Skeletal muscle tissue (tissue), 4 donors: ENCODE measurements around the gene VAV3. TPM values are rescaled to one million over a fixed set of nuclear protein-coding genes. Genes with fewer than 3 reads are reported as not detected.
"Not testable (repeated sequence)": the region's sequence is repeated elsewhere in the genome, so short reads cannot be mapped to it uniquely, and the experiment has no call there.

Experiments used
- H3K27ac ChIP-seq: one replicate; pipeline ENCODE4 v1.7.0; 2013; ENCODE audit warnings: mild to moderate bottlenecking, low read depth, low read length, inconsistent platforms
- H3K27me3 ChIP-seq, 3 donors: one replicate each; pipeline ENCODE4 v1.7.0; 2013; ENCODE audit warnings: low read length in 3 of 3; ENCODE audit not compliant: control insufficient read depth in 3 of 3, insufficient read depth in 3 of 3
- H3K36me3 ChIP-seq, 3 donors: one replicate each; pipeline ENCODE4 v1.7.0; 2013; ENCODE audit warnings: low read length in 3 of 3; ENCODE audit not compliant: control insufficient read depth in 3 of 3, insufficient read depth in 3 of 3
- H3K4me1 ChIP-seq, 3 donors: one replicate each; pipeline ENCODE4 v1.7.0; 2013; ENCODE audit warnings: low read length in 3 of 3, mild to moderate bottlenecking in 3 of 3; ENCODE audit not compliant: control insufficient read depth in 3 of 3, insufficient read depth in 3 of 3
- H3K4me3 ChIP-seq, 3 donors: one replicate each; pipeline ENCODE4 v1.7.0; 2013; ENCODE audit warnings: low read length in 3 of 3
- H3K9ac ChIP-seq, 3 donors: one replicate each; pipeline ENCODE4 v1.7.0; 2013; ENCODE audit warnings: low read length in 3 of 3, mild to moderate bottlenecking in 3 of 3, moderate library complexity in 2 of 3, low read depth in 1 of 3
- H3K9me3 ChIP-seq, 3 donors: one replicate each; pipeline ENCODE4 v1.7.0; 2013; ENCODE audit warnings: low read length in 3 of 3; ENCODE audit not compliant: control insufficient read depth in 3 of 3
- total RNA-seq: library from RNA; depleted of rRNA; stranded (reverse); fragments of >200 nt; gene quantifications from one replicate; pipeline ENCODE4 v1.2.3, GENCODE V29; 2014
- donor health status: Osteomylitis.

The VAV3 gene
- total RNA-seq, 1 donor from 2014 or later = 11.0 TPM

GRCh38 chr1:107739651-107740050 is 225.3 kb downstream of the VAV3 start:
- H3K36me3 ChIP-seq = no peaks in the 10 kb centered on the region
- no peaks in the 10 kb centered on the region for H3K4me1 ChIP-seq
- H3K27me3 ChIP-seq = no peaks in the 10 kb centered on the region
- peak overlapping the region; percentile 19 for H3K27ac ChIP-seq
- no peak overlapping the region for H3K4me3 ChIP-seq
- no peaks in the 10 kb centered on the region for H3K9me3 ChIP-seq
- H3K9ac ChIP-seq = no peak overlapping the region

DNA sequence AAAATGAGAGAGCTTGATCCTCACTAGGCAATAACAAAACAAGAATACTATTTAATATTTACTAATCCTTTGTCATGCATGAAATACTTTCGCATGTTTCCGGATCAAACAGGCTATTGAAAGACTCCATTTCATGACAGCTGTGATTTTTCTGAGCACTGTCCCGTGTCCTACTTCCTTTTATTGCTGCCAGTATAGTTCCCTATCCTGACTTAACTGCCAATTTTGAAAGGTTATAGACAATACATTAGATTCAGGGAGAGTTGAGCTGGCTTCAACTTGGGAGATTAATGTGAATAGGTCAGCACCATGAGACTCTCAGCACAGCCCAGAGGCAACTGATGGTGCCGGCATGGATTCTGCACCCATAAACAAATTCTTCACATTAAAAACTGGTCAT is 225.8 kb downstream of the VAV3 start:
- Histone ChIP-seq H3K4me3 (no peak overlapping the region), H3K4me1 (no peaks in the 10 kb centered on the region), H3K27me3 (no peaks in the 10 kb centered on the region), H3K9ac (no peak overlapping the region), H3K9me3 (no peaks in the 10 kb centered on the region), H3K36me3 (no peaks in the 10 kb centered on the region), H3K27ac (peak overlapping the region; percentile 19)

DNA sequence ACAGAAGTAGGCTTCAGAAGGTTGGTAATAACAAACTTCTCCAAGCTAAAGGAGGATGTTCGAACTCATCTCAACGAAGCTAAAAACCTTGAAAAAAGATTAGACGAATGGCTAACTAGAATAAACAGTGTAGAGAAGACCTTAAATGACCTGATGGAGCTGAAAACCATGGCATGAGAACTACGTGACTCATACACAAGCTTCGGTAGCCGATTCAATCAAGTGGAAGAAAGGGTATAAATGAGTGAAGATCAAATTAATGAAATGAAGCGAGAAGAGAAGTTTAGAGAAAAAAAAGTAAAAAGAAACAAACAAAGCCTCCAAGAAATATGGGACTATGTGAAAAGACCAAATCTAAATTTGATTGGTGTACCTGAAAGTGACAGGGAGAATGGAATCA is 231.6 kb downstream of the VAV3 start:
- H3K36me3 ChIP-seq, H3K9ac ChIP-seq, H3K4me3 ChIP-seq, H3K27me3 ChIP-seq, H3K9me3 ChIP-seq, H3K27ac ChIP-seq, H3K4me1 ChIP-seq: not testable (repeated sequence)

DNA sequence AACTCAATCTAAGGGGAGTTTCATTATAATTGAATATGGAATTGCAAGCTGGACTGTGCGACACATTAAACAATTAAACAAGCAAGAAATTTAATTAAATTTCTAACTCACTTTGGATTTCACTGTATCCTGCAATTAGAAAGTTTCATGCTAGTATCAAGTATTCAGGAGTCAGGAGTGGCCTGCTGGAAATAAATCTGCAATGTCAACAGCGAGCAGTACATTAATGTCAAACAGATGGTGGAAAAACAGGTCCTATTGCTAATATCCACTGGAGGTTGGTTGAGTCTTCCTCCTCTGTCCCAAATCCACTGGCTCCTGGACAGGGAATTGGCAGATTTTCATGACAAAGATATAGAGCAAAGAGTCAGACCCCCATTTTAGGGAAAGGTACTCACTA is 237.1 kb downstream of the VAV3 start:
- H3K4me3 ChIP-seq = no peak overlapping the region
- no peaks in the 10 kb centered on the region for H3K4me1 ChIP-seq
- H3K36me3 ChIP-seq = no peaks in the 10 kb centered on the region
- no peaks in the 10 kb centered on the region for H3K9me3 ChIP-seq
- no peaks in the 10 kb centered on the region for H3K27me3 ChIP-seq
- no peak overlapping the region for H3K27ac ChIP-seq
- no peak overlapping the region for H3K9ac ChIP-seq

DNA sequence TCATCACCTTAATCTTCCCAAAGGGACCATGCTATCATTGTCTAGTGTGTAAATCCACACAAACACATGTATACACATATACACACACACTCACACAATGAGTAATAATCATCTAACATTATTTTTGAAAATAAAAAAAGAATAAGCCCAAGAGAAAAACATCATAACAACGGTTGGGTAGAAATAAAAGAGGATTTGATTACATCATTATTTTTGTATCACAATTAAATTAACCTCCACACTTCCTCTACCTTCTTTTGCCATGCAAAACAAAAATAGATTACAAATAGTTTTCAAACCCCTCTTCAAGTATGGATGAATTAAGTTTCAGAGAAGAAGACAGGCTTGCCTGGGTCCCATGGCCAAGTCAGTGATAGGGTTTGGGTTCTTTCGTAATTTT is 238.1 kb downstream of the VAV3 start:
- Histone ChIP-seq H3K9ac (no peak overlapping the region), H3K4me3 (no peak overlapping the region), H3K36me3 (no peaks in the 10 kb centered on the region), H3K27me3 (no peaks in the 10 kb centered on the region), H3K4me1 (no peaks in the 10 kb centered on the region), H3K9me3 (no peaks in the 10 kb centered on the region), H3K27ac (no peak overlapping the region)

DNA sequence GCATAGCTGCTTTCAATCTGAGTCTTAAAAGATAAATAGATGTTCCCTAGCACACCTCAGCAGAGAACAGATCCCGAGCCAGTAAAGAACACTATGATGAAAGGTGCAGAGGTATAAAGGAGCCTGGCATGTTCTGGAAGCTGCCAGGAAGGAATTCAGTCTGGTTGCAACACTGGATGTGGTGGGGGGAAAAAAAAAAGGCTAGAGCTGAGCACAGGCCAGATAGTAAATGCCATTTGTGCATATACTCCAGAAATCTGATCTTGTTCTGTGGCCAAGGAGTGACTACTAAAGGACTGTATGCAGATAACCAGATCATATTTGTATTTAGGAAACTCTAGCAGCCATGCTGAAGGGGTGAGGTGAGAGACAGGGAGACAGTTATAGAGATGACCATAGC is 240.3 kb downstream of the VAV3 start:
- Histone ChIP-seq H3K27ac (no peak overlapping the region), H3K4me1 (no peaks in the 10 kb centered on the region), H3K27me3 (no peaks in the 10 kb centered on the region), H3K4me3 (no peak overlapping the region), H3K9me3 (no peaks in the 10 kb centered on the region), H3K36me3 (no peaks in the 10 kb centered on the region), H3K9ac (no peak overlapping the region)

DNA sequence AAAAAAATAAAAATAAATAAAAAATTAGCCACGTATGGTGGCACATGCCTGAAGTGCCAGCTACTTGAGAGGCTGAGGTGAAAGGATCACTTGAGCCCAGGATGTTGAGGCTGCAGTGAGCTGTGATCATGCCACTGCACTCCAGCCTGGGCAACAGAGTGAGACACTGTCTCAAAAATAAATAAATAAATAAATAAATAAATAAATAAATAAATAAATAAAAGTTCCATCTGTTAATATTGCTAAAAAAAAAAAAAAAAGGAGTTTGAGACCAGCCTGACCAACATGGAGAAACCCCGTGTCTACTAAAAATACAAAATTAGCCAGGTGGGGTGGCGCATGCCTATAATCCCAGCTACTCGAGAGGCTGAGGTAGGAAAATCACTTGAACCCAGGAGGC is 244.8 kb downstream of the VAV3 start:
- H3K27me3 ChIP-seq, H3K4me1 ChIP-seq, H3K4me3 ChIP-seq, H3K27ac ChIP-seq, H3K36me3 ChIP-seq, H3K9me3 ChIP-seq, H3K9ac ChIP-seq: not testable (repeated sequence)

DNA sequence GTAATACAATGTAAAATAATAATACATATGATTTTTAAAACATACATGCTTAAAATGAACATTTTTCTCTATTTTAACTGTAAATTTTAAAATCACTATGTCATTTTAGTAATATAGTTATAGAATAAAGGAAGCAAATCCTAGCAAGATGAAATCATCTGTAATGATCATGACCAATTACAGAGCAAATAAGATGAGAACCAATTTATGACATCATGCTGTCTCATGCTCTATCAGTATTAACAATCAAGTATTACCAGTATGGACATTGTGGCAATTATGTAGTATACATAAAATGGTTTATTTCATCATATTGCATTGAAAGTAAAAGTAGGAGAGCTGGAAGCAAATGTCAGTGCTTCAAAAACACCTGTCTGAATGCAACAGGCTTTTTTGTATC is 255.0 kb downstream of the VAV3 start:
- Histone ChIP-seq H3K27ac (no peak overlapping the region), H3K9ac (no peak overlapping the region), H3K4me3 (no peak overlapping the region), H3K36me3 (no peaks in the 10 kb centered on the region), H3K9me3 (peaks cover 0 to 2% (median 0%) of the 10 kb centered on the region in 3 donors), H3K4me1 (no peaks in the 10 kb centered on the region), H3K27me3 (no peaks in the 10 kb centered on the region)

DNA sequence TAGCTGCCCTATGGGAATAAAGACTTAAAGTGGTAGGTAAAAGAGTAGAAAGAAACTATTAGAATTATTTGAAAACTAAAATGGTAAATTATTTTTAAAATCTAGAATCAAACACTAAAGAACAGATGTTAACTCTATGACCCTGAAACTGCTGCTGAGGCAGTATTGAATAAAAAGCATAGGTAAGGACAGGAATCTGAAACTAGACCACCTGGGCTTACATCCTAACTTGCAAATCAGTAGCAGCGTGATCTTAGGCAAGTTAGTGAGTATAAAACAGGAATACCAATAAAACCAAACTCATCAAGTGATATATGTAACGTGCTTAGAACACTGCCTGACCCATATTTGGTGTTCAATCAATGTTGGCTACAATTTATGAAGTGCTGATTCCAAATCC is 257.9 kb downstream of the VAV3 start:
- H3K4me1 ChIP-seq = no peaks in the 10 kb centered on the region
- H3K36me3 ChIP-seq = no peaks in the 10 kb centered on the region
- peaks cover 0 to 2% (median 0%) of the 10 kb centered on the region in 3 donors for H3K9me3 ChIP-seq
- no peaks in the 10 kb centered on the region for H3K27me3 ChIP-seq
- no peak overlapping the region for H3K9ac ChIP-seq
- no peak overlapping the region for H3K27ac ChIP-seq
- no peak overlapping the region for H3K4me3 ChIP-seq

DNA sequence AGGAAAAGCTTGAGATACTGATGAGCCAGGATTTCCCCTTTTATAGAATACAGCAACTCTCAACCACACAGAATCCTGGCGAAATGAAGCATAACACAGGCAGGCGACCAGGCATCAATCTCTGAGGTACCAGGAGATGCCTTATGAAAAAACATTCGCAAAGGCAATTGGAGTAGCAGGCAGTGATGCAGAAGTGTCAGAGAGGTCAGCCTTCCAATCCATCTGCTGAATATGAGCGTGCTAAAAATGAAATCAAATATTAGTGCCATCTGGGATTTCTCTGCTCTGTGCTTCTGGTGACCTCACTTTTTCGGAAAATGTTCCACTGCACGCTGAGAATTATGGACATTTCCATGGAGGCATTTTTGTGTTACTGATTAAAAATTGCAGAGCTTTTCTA is 258.8 kb downstream of the VAV3 start:
- Histone ChIP-seq H3K9me3 (no peaks in the 10 kb centered on the region), H3K4me3 (no peak overlapping the region), H3K9ac (no peak overlapping the region), H3K4me1 (no peaks in the 10 kb centered on the region), H3K36me3 (no peaks in the 10 kb centered on the region), H3K27me3 (no peaks in the 10 kb centered on the region), H3K27ac (no peak overlapping the region)

- Histone ChIP-seq H3K36me3 (no peaks in the 10 kb centered on the region), H3K27ac (no peak overlapping the region), H3K27me3 (no peaks in the 10 kb centered on the region), H3K4me3 (no peak overlapping the region), H3K4me1 (no peaks in the 10 kb centered on the region), H3K9me3 (no peaks in the 10 kb centered on the region), H3K9ac (no peak overlapping the region)
Observed at GRCh38 chr1:107704911-107705310, 260.1 kb downstream of the VAV3 start.
